SK-N-SH (cell line): ENCODE data around the gene RPRML.

Source experiments
- CTCF ChIP-seq: fragments of 200-600 bp; sonication (generic); IDR thresholded peaks from 2 replicates; pipeline ENCODE4 v1.6.1; 2017; ENCODE audit warnings: antibody characterized with exemption, mild to moderate bottlenecking, moderate library complexity
- EP300 ChIP-seq, 2 experiments: IDR thresholded peaks; 2 replicates each; pipeline versions ENCODE4 v1.4.0 to v1.6.1; 2012; ENCODE audit warnings: borderline replicate concordance in 1 of 2, low read depth in 1 of 2, low read length in 1 of 2
- EZH2phosphoT487 ChIP-seq: fragments of 200-600 bp; sonication (generic); IDR thresholded peaks from 2 replicates; pipeline ENCODE4 v1.6.1; 2017; ENCODE audit warnings: low read depth, mixed run types, mild to moderate bottlenecking, antibody characterized with exemption, moderate library complexity, borderline replicate concordance
- FOXM1 ChIP-seq: IDR thresholded peaks from 2 replicates; pipeline ENCODE4 v1.4.0; 2012; ENCODE audit warnings: low read depth, mild to moderate bottlenecking
- GATA2 ChIP-seq: sonication (generic); formaldehyde crosslinking; IDR thresholded peaks from 2 replicates; pipeline ENCODE4 v1.5.0; 2020; ENCODE audit warnings: mild to moderate bottlenecking, missing genetic modification reagents
- JUND ChIP-seq: IDR thresholded peaks from 2 replicates; pipeline ENCODE4 v1.4.0; 2012
- NFIC ChIP-seq: IDR thresholded peaks from 2 replicates; pipeline ENCODE4 v1.4.0; 2012; ENCODE audit warnings: borderline replicate concordance
- NRF1 ChIP-seq: IDR thresholded peaks from 2 replicates; pipeline ENCODE4 v1.6.1; 2012; ENCODE audit warnings: low read depth, mild to moderate bottlenecking, low read length
- REST ChIP-seq: IDR thresholded peaks from 2 replicates; pipeline ENCODE4 v1.6.1; 2012; ENCODE audit warnings: mild to moderate bottlenecking, low read depth, low read length, moderate library complexity
- RFX5 ChIP-seq: IDR thresholded peaks from 2 replicates; pipeline ENCODE4 v1.6.1; 2012; ENCODE audit warnings: mild to moderate bottlenecking, improper control_type of control experiment, low read length
- SMC3 ChIP-seq: IDR thresholded peaks from 2 replicates; pipeline ENCODE4 v1.6.1; 2012; ENCODE audit warnings: low read depth, low read length, improper control_type of control experiment

- TF ChIP-seq CTCF (no peak), EZH2phosphoT487 (no peak), REST (no peak), NRF1 (no peak), NFIC (no peak), JUND (no peak), EP300 (IDR thresholded peaks at IDR 0.05; ENCODE audit: borderline replicate concordance in 1 of 2, low read depth in 1 of 2, low read length in 1 of 2) (no peak), RFX5 (no peak), GATA2 (CRISPR knock-in tag) (no peak), FOXM1 (no peak), SMC3 (no peak)
These were observed 12.6 kb upstream of the RPRML start for GRCh38 chr17:46991617-46992016.
